Stromal cell of bone marrow (primary cell): ENCODE measurements around the gene OR52L1.

ENCODE experiments used
- DNase-seq: peaks from one replicate; pipeline ENCODE4 v3.0.0-alpha.2; 2012; ENCODE audit warnings: low read depth

OR52L1 gene

GRCh38 chr11:5940748-5941147 is 46.0 kb downstream of the OR52L1 start:
- no peak for DNase-seq

GRCh38 chr11:5938603-5938965 is 48.2 kb downstream of the OR52L1 start:
- DNase-seq: no peak

GRCh38 chr11:5937868-5938602 is 48.8 kb downstream of the OR52L1 start:
- no peak for DNase-seq
